ENCODE measurements around the gene TMEM259.

Gene TMEM259

GRCh38 chr19:1019980-1020867 lies 699 bp downstream of the TMEM259 start:
- H3K9me3 Mint-ChIP-seq = no peaks in the 10 kb centered on the region
- H3K36me3 Mint-ChIP-seq = peaks cover 14% of the 10 kb centered on the region
- DNase-seq = peak; percentile 60
- H3K4me1 Mint-ChIP-seq = peaks cover 45% of the 10 kb centered on the region
- H3K27ac Mint-ChIP-seq = peak overlapping the region; percentile 92
- peak overlapping the region; percentile 95 for H3K4me3 Mint-ChIP-seq
- CTCF ChIA-PET = no interaction called here
- peaks cover 3% of the 10 kb centered on the region for H3K27me3 Mint-ChIP-seq

- Mint-ChIP-seq H3K27ac (peak overlapping the region; percentile 92), H3K4me3 (peak overlapping the region; percentile 95), H3K9me3 (no peaks in the 10 kb centered on the region), H3K27me3 (peaks cover 3% of the 10 kb centered on the region), H3K36me3 (peaks cover 14% of the 10 kb centered on the region), H3K4me1 (peaks cover 43% of the 10 kb centered on the region)
- no peak for DNase-seq
- CTCF ChIA-PET = no interaction called here
These were observed 1.3 kb downstream of the TMEM259 start for GRCh38 chr19:1019616-1019961.

GRCh38 chr19:1018932-1019615 lies 1.8 kb downstream of the TMEM259 start:
- CTCF ChIA-PET = no interaction called here
- Mint-ChIP-seq H3K36me3 (peaks cover 16% of the 10 kb centered on the region), H3K27me3 (peaks cover 3% of the 10 kb centered on the region), H3K27ac (peak overlapping the region; percentile 92), H3K9me3 (no peaks in the 10 kb centered on the region), H3K4me3 (peak overlapping the region; percentile 95), H3K4me1 (peaks cover 45% of the 10 kb centered on the region)
- DNase-seq = no peak

GRCh38 chr19:1018393-1018792 lies 2.5 kb downstream of the TMEM259 start:
- peak overlapping the region; percentile 95 for H3K4me3 Mint-ChIP-seq
- H3K27me3 Mint-ChIP-seq = peaks cover 3% of the 10 kb centered on the region
- no peaks in the 10 kb centered on the region for H3K9me3 Mint-ChIP-seq
- CTCF ChIA-PET = interaction anchor here (0.5 kb wide), 1 partner anchor 162 kb away, joined by 4 read pairs; no protein-coding TSS in a partner anchor
- H3K4me1 Mint-ChIP-seq = peaks cover 45% of the 10 kb centered on the region
- H3K36me3 Mint-ChIP-seq = peaks cover 17% of the 10 kb centered on the region
- DNase-seq = no peak
- H3K27ac Mint-ChIP-seq = no peak overlapping the region

- no peak overlapping the region for H3K4me3 Mint-ChIP-seq
- H3K27me3 Mint-ChIP-seq = peaks cover 3% of the 10 kb centered on the region
- H3K36me3 Mint-ChIP-seq = peaks cover 17% of the 10 kb centered on the region
- CTCF ChIA-PET = interaction anchor here (0.5 kb wide), 1 partner anchor 161 kb away, joined by 4 read pairs; no protein-coding TSS in a partner anchor
- H3K9me3 Mint-ChIP-seq = no peaks in the 10 kb centered on the region
- DNase-seq = no peak
- peak overlapping the region; percentile 45 for H3K27ac Mint-ChIP-seq
- H3K4me1 Mint-ChIP-seq = peaks cover 45% of the 10 kb centered on the region
These were observed 3.0 kb downstream of the TMEM259 start for GRCh38 chr19:1017906-1018305.

- Mint-ChIP-seq H3K4me1 (peaks cover 39% of the 10 kb centered on the region), H3K4me3 (no peak overlapping the region), H3K27ac (peak overlapping the region; percentile 45), H3K27me3 (peaks cover 3% of the 10 kb centered on the region), H3K36me3 (peaks cover 17% of the 10 kb centered on the region), H3K9me3 (no peaks in the 10 kb centered on the region)
- no peak for DNase-seq
- CTCF ChIA-PET = interaction anchor here (1.1 kb wide), 1 partner anchor 13 kb away, joined by 4 read pairs; no protein-coding TSS in a partner anchor
These were observed 3.6 kb downstream of the TMEM259 start for GRCh38 chr19:1017115-1017905.

GRCh38 chr19:1016647-1017114 lies 4.2 kb downstream of the TMEM259 start:
- Mint-ChIP-seq H3K4me3 (no peak overlapping the region), H3K9me3 (no peaks in the 10 kb centered on the region)
- CTCF ChIA-PET = interaction anchor here (1.1 kb wide), 1 partner anchor 12 kb away, joined by 4 read pairs; no protein-coding TSS in a partner anchor

GRCh38 chr19:1015782-1016646 lies 4.9 kb downstream of the TMEM259 start:
- peaks cover 29% of the 10 kb centered on the region for H3K4me1 Mint-ChIP-seq
- CTCF ChIA-PET = interaction anchor here (0.6 kb wide), 1 partner anchor 722 kb away, joined by 3 read pairs; no protein-coding TSS in a partner anchor
- H3K9me3 Mint-ChIP-seq = no peaks in the 10 kb centered on the region
- H3K27ac Mint-ChIP-seq = no peak overlapping the region
- peaks cover 17% of the 10 kb centered on the region for H3K36me3 Mint-ChIP-seq
- H3K4me3 Mint-ChIP-seq = no peak overlapping the region
- DNase-seq = no peak
- peaks cover 3% of the 10 kb centered on the region for H3K27me3 Mint-ChIP-seq

More at GRCh38 chr19:1016647-1017114, 4.2 kb downstream of the TMEM259 start:
- DNase-seq = no peak
- H3K27me3 Mint-ChIP-seq = peaks cover 3% of the 10 kb centered on the region
- H3K27ac Mint-ChIP-seq = peak overlapping the region; percentile 45
- peaks cover 33% of the 10 kb centered on the region for H3K4me1 Mint-ChIP-seq
- H3K36me3 Mint-ChIP-seq = peaks cover 17% of the 10 kb centered on the region

GRCh38 chr19:1015061-1015781 lies 5.7 kb downstream of the TMEM259 start:
- Mint-ChIP-seq H3K9me3 (no peaks in the 10 kb centered on the region), H3K4me3 (no peak overlapping the region), H3K4me1 (peaks cover 29% of the 10 kb centered on the region), H3K36me3 (peaks cover 16% of the 10 kb centered on the region), H3K27ac (no peak overlapping the region), H3K27me3 (no peaks in the 10 kb centered on the region)
- no peak for DNase-seq
- CTCF ChIA-PET = interaction anchor here (0.6 kb wide), 1 partner anchor 723 kb away, joined by 3 read pairs; no protein-coding TSS in a partner anchor

GRCh38 chr19:1014161-1015060 lies 6.5 kb downstream of the TMEM259 start:
- CTCF ChIA-PET = interaction anchor here (0.5 kb wide), 1 partner anchor 158 kb away, joined by 3 read pairs; no protein-coding TSS in a partner anchor
- Mint-ChIP-seq H3K36me3 (peaks cover 11% of the 10 kb centered on the region), H3K4me3 (no peak overlapping the region)

GRCh38 chr19:1013218-1013617 lies 7.7 kb downstream of the TMEM259 start:
- Mint-ChIP-seq H3K9me3 (no peaks in the 10 kb centered on the region), H3K27ac (no peak overlapping the region), H3K27me3 (no peaks in the 10 kb centered on the region), H3K36me3 (peaks cover 13% of the 10 kb centered on the region), H3K4me1 (peaks cover 18% of the 10 kb centered on the region), H3K4me3 (no peak overlapping the region)
- DNase-seq = no peak
- CTCF ChIA-PET = no interaction called here

More at GRCh38 chr19:1014161-1015060, 6.5 kb downstream of the TMEM259 start:
- Mint-ChIP-seq H3K9me3 (no peaks in the 10 kb centered on the region), H3K27ac (no peak overlapping the region), H3K27me3 (no peaks in the 10 kb centered on the region), H3K4me1 (peaks cover 29% of the 10 kb centered on the region)
- no peak for DNase-seq

GRCh38 chr19:1012334-1012733 lies 8.6 kb downstream of the TMEM259 start:
- CTCF ChIA-PET = no interaction called here
- no peaks in the 10 kb centered on the region for H3K27me3 Mint-ChIP-seq
- H3K4me3 Mint-ChIP-seq = no peak overlapping the region
- no peak for DNase-seq
- peaks cover 11% of the 10 kb centered on the region for H3K4me1 Mint-ChIP-seq
- no peak overlapping the region for H3K27ac Mint-ChIP-seq
- H3K36me3 Mint-ChIP-seq = peaks cover 12% of the 10 kb centered on the region
- no peaks in the 10 kb centered on the region for H3K9me3 Mint-ChIP-seq

Data from activated naive CD4-positive, alpha-beta T cell treated with anti-CD3 and anti-CD28 coated beads, Interleukin-2, amount 10 ng/mL, durations not matched to agents 7 days and 5 days (primary cell).